H9 (cell line): Measurements from ENCODE around the gene PFN1. TPM values are rescaled to one million over a fixed set of nuclear protein-coding genes. Genes with fewer than 3 reads are reported as not detected.
A peak's percentile ranks its signal among the peaks of the same experiment; 100 is the strongest.

Experiments used
- DNase-seq: peaks from one replicate; pipeline ENCODE4 v3.0.0-alpha.2; 2017
- H2AFZ ChIP-seq: one replicate; pipeline ENCODE4 v1.6.1; 2013; ENCODE audit warnings: mild to moderate bottlenecking, low read length, control low read depth, moderate library complexity
- H2AK5ac ChIP-seq: 2 replicates; pipeline ENCODE4 v1.6.1; 2013; ENCODE audit warnings: low read length, control low read depth, mixed read lengths; ENCODE audit not compliant: insufficient read length
- H2BK120ac ChIP-seq: one replicate; pipeline ENCODE4 v1.6.1; 2013; ENCODE audit warnings: low read depth, mild to moderate bottlenecking, low read length, control low read depth, inconsistent platforms; ENCODE audit not compliant: poor library complexity, severe bottlenecking
- H2BK12ac ChIP-seq: 2 replicates; pipeline ENCODE4 v1.6.1; 2013; ENCODE audit warnings: low read length, control low read depth, mixed read lengths, low read depth; ENCODE audit not compliant: insufficient read length
- H2BK15ac ChIP-seq: 2 replicates; pipeline ENCODE4 v1.6.1; 2013; ENCODE audit warnings: low read depth, low read length, control low read depth
- H2BK20ac ChIP-seq: one replicate; pipeline ENCODE4 v1.6.1; 2013; ENCODE audit warnings: low read depth, mild to moderate bottlenecking, low read length, control low read depth, inconsistent platforms; ENCODE audit not compliant: poor library complexity, severe bottlenecking
- H2BK5ac ChIP-seq: 2 replicates; pipeline ENCODE4 v1.6.1; 2013; ENCODE audit warnings: low read length, control low read depth, mixed read lengths; ENCODE audit not compliant: insufficient read length
- H3K14ac ChIP-seq: 2 replicates; pipeline ENCODE4 v1.6.1; 2013; ENCODE audit warnings: low read length, control low read depth; ENCODE audit not compliant: insufficient read depth
- H3K18ac ChIP-seq: 2 replicates; pipeline ENCODE4 v1.6.1; 2013; ENCODE audit warnings: low read depth, mild to moderate bottlenecking, mixed read lengths, low read length, control low read depth; ENCODE audit not compliant: insufficient read length
- H3K23ac ChIP-seq: 2 replicates; pipeline ENCODE4 v1.6.1; 2013; ENCODE audit warnings: low read length, control low read depth, mixed read lengths, low read depth; ENCODE audit not compliant: insufficient read length
- H3K23me2 ChIP-seq: 2 replicates; pipeline ENCODE4 v1.6.1; 2013; ENCODE audit warnings: low read depth, mild to moderate bottlenecking, mixed read lengths, low read length, control low read depth; ENCODE audit not compliant: insufficient read length, poor library complexity, severe bottlenecking
- H3K27ac ChIP-seq: 2 replicates; pipeline ENCODE4 v1.5.1; 2013; ENCODE audit warnings: low read length, control low read depth, mixed read lengths, low read depth; ENCODE audit not compliant: insufficient read length
- H3K27me3 ChIP-seq: 2 replicates; pipeline ENCODE4 v1.6.1; 2013; ENCODE audit warnings: low read length, control low read depth, inconsistent platforms; ENCODE audit not compliant: insufficient read depth
- H3K4ac ChIP-seq: 2 replicates; pipeline ENCODE4 v1.6.1; 2013; ENCODE audit warnings: low read depth, mild to moderate bottlenecking, control low read depth, inconsistent platforms, low read length, moderate library complexity
- H3K4me1 ChIP-seq: 2 replicates; pipeline ENCODE4 v1.6.1; 2013; ENCODE audit warnings: low read length, control low read depth, inconsistent platforms; ENCODE audit not compliant: insufficient read depth
- H3K4me2 ChIP-seq: 2 replicates; pipeline ENCODE4 v1.6.1; 2013; ENCODE audit warnings: low read length, control low read depth, mixed read lengths; ENCODE audit not compliant: insufficient read length, insufficient read depth
- H3K56ac ChIP-seq: 2 replicates; pipeline ENCODE4 v1.6.1; 2013; ENCODE audit warnings: low read depth, mild to moderate bottlenecking, mixed read lengths, low read length, control low read depth; ENCODE audit not compliant: insufficient read length
- H3K79me1 ChIP-seq: 2 replicates; pipeline ENCODE4 v1.6.1; 2013; ENCODE audit warnings: low read depth, mild to moderate bottlenecking, moderate library complexity, low read length, control low read depth, inconsistent platforms; ENCODE audit not compliant: insufficient read depth, poor library complexity, severe bottlenecking
- H3K79me2 ChIP-seq: 2 replicates; pipeline ENCODE4 v1.6.1; 2013; ENCODE audit warnings: low read length, control low read depth, inconsistent platforms; ENCODE audit not compliant: insufficient read depth
- H3K9ac ChIP-seq: 2 replicates; pipeline ENCODE4 v1.6.1; 2013; ENCODE audit warnings: low read length, control low read depth, mixed read lengths; ENCODE audit not compliant: insufficient read length; ENCODE audit errors: extremely low read depth
- H3K9me3 ChIP-seq: one replicate; pipeline ENCODE4 v1.6.1; 2013; ENCODE audit warnings: low read depth, low read length, inconsistent platforms; ENCODE audit not compliant: control insufficient read depth
- H3T11ph ChIP-seq: one replicate; pipeline ENCODE4 v1.6.1; 2013; ENCODE audit warnings: mild to moderate bottlenecking, low read length, control low read depth, inconsistent platforms
- H4K20me1 ChIP-seq: one replicate; pipeline ENCODE4 v1.6.1; 2013; ENCODE audit not compliant: control insufficient read depth, insufficient read length, insufficient read depth
- H4K5ac ChIP-seq: 2 replicates; pipeline ENCODE4 v1.6.1; 2013; ENCODE audit warnings: low read depth, mild to moderate bottlenecking, mixed read lengths, low read length, control low read depth; ENCODE audit not compliant: insufficient read length
- H4K8ac ChIP-seq: replicated peaks from 2 replicates; pipeline ENCODE4 v1.6.1; 2013; ENCODE audit warnings: low read length, control low read depth, mixed read lengths, low read depth; ENCODE audit not compliant: insufficient read length
- H4K91ac ChIP-seq: 2 replicates; pipeline ENCODE4 v1.6.1; 2013; ENCODE audit warnings: low read depth, mild to moderate bottlenecking, moderate library complexity, mixed read lengths, low read length, control low read depth; ENCODE audit not compliant: insufficient read length
- H3K27ac Mint-ChIP-seq, 3 experiments: 2 replicates in 2 of 3; 3 replicates in 1 of 3; pipeline ENCODE4 v1.8.0; 2020 to 2021; ENCODE audit warnings: mixed read lengths in 3 of 3, mild to moderate bottlenecking in 1 of 3, moderate library complexity in 1 of 3
- H3K27me3 Mint-ChIP-seq: 2 replicates; pipeline ENCODE4 v1.8.0; 2021; ENCODE audit warnings: low read depth, mild to moderate bottlenecking, moderate library complexity, mixed read lengths
- H3K36me3 Mint-ChIP-seq, 3 experiments: 2 replicates in 2 of 3; 3 replicates in 1 of 3; pipeline ENCODE4 v1.8.0; 2020 to 2021; ENCODE audit warnings: low read depth in 3 of 3, mixed read lengths in 3 of 3; ENCODE audit not compliant: insufficient read depth in 1 of 3
- H3K4me1 Mint-ChIP-seq, 2 experiments: 2 replicates each; pipeline ENCODE4 v1.8.0; 2020; ENCODE audit warnings: mixed read lengths in 2 of 2
- H3K4me3 Mint-ChIP-seq, 2 experiments: 2 replicates in 1 of 2; 3 replicates in 1 of 2; pipeline ENCODE4 v1.8.0; 2020 to 2021; ENCODE audit warnings: mild to moderate bottlenecking in 2 of 2, mixed read lengths in 2 of 2, moderate library complexity in 1 of 2
- H3K9me3 Mint-ChIP-seq, 2 experiments: 2 replicates in 1 of 2; 3 replicates in 1 of 2; pipeline ENCODE4 v1.8.0; 2020; ENCODE audit warnings: mild to moderate bottlenecking in 2 of 2, mixed read lengths in 2 of 2, moderate library complexity in 1 of 2
- WGBS: extraction: QIAGEN DNeasy Blood & Tissue Kit; methylation state at CpG from one replicate; pipeline ENCODE4 v1.1.7; 2013; ENCODE audit warnings: missing lambda C conversion rate, low lambda C conversion rate, mixed read lengths; ENCODE audit not compliant: insufficient read length; ENCODE audit errors: extremely low coverage; 5-methylcytosine and 5-hydroxymethylcytosine counted together
- total RNA-seq: library from RNA; stranded (reverse); gene quantifications from 2 replicates; pipeline ENCODE4 v1.2.1, GENCODE V29; 2021
- TF ChIP-seq, protein P1 (sequence below): fragments of 200-600 bp; sonication (generic); conservative IDR thresholded peaks from 3 replicates; pipeline ENCODE4 v1.8.0; 2021; ENCODE audit warnings: antibody characterized with exemption, mild to moderate bottlenecking

PFN1 gene
- total RNA-seq, 1 experiment from 2014 or later: 1,149 TPM

DNA sequence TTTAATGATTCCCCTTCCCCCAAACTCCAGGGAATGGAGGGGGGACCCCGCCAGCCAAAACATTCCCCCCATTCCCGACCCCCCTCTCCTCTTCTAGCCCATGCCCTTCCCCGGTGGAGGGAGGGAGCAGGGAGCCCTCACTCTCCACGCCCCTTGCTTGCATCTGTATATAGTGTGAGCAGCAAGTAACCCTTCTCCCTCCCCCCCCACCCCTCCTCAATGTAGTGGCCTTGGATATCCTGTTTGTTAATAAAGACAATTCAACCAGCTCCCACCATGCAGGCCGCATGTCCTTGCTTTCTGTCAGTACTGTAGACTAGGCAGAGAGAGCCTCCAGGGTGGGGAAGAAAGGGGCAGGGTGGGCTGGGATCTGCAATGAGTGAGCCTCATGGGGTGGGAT lies 50.5 kb downstream of the PFN1 start:
- Histone ChIP-seq H2AK5ac (no peak overlapping the region), H3K4me2 (no peak overlapping the region), H2BK12ac (no peak overlapping the region), H3K9ac (no peak overlapping the region), H2BK120ac (no peak overlapping the region), H3K23ac (no peak overlapping the region), H4K5ac (no peak overlapping the region), H4K20me1 (no peaks in the 10 kb centered on the region), H3K23me2 (peaks cover 12% of the 10 kb centered on the region), H3K27me3 (no peaks in the 10 kb centered on the region), H2BK5ac (no peak overlapping the region), H3K56ac (no peak overlapping the region), H3T11ph (no peak overlapping the region), H2BK20ac (no peak overlapping the region), H3K18ac (no peak overlapping the region), H3K9me3 (no peaks in the 10 kb centered on the region), H3K79me1 (no peaks in the 10 kb centered on the region), H3K4me1 (no peaks in the 10 kb centered on the region), H2AFZ (no peak overlapping the region), H3K79me2 (no peaks in the 10 kb centered on the region), H3K4ac (no peak overlapping the region), H3K27ac (no peak overlapping the region), H2BK15ac (no peak overlapping the region), H4K8ac (no peak overlapping the region), H3K14ac (no peak overlapping the region), H4K91ac (no peak overlapping the region)
- H3K4me3 Mint-ChIP-seq: no peak overlapping the region; a peak in 1 of 5 replicates
- no peaks in the 10 kb centered on the region for H3K9me3 Mint-ChIP-seq
- WGBS: no CpG with 5 or more reads among the region's 5 CpGs
- H3K27me3 Mint-ChIP-seq: no peaks in the 10 kb centered on the region
- no peak for DNase-seq
- TF ChIP-seq, protein P1, sequence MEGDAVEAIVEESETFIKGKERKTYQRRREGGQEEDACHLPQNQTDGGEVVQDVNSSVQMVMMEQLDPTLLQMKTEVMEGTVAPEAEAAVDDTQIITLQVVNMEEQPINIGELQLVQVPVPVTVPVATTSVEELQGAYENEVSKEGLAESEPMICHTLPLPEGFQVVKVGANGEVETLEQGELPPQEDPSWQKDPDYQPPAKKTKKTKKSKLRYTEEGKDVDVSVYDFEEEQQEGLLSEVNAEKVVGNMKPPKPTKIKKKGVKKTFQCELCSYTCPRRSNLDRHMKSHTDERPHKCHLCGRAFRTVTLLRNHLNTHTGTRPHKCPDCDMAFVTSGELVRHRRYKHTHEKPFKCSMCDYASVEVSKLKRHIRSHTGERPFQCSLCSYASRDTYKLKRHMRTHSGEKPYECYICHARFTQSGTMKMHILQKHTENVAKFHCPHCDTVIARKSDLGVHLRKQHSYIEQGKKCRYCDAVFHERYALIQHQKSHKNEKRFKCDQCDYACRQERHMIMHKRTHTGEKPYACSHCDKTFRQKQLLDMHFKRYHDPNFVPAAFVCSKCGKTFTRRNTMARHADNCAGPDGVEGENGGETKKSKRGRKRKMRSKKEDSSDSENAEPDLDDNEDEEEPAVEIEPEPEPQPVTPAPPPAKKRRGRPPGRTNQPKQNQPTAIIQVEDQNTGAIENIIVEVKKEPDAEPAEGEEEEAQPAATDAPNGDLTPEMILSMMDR: no peak
- peaks cover 8 to 33% (median 29%) of the 10 kb centered on the region in 3 experiments; a peak in 6 of 7 replicates for H3K36me3 Mint-ChIP-seq
- peaks cover 4 to 26% of the 10 kb centered on the region in 2 experiments for H3K4me1 Mint-ChIP-seq
- peak overlapping the region in 1 of 3 experiments; percentile 63; a peak in 1 of 7 replicates for H3K27ac Mint-ChIP-seq
